ENCODE data around the gene ACSBG1.
"Not testable (repeated sequence)": the region's sequence is repeated elsewhere in the genome, so short reads cannot be mapped to it uniquely, and the experiment has no call there.

DNA sequence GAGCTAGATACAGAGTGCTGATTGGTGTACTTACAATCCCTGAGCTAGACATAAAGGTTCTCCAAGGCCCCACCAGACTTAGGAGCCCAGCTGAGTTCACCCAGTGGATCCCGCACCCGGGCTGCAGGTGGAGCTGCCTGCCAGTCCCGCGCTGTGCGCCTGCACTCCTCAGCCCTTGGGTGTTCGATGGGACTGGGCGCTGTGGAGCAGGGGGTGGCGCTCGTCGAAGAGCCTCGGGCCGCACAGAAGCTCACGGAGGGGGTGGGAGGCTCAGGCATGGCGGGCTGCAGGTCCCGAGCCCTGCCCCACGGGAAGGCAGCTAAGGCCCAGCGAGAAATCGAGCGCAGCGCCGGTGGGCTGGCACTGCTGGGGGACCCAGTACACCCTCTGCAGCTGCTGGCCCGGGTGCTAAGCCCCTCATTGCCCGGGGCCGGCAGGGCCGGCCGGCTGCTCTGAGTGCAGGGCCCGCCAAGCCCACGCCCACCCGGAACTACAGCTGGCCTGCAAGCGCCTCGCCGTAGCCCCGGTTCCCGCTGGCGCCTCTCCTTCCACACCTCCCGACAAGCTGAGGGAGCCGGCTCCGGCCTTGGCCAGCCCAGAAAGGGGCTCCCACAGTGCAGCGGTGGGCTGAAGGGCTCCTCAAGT lies 11.7 kb upstream of the ACSBG1 start:
- TF ChIP-seq, protein P1, sequence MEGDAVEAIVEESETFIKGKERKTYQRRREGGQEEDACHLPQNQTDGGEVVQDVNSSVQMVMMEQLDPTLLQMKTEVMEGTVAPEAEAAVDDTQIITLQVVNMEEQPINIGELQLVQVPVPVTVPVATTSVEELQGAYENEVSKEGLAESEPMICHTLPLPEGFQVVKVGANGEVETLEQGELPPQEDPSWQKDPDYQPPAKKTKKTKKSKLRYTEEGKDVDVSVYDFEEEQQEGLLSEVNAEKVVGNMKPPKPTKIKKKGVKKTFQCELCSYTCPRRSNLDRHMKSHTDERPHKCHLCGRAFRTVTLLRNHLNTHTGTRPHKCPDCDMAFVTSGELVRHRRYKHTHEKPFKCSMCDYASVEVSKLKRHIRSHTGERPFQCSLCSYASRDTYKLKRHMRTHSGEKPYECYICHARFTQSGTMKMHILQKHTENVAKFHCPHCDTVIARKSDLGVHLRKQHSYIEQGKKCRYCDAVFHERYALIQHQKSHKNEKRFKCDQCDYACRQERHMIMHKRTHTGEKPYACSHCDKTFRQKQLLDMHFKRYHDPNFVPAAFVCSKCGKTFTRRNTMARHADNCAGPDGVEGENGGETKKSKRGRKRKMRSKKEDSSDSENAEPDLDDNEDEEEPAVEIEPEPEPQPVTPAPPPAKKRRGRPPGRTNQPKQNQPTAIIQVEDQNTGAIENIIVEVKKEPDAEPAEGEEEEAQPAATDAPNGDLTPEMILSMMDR (IDR thresholded peaks at IDR 0.05) = not testable (repeated sequence)
- TF ChIP-seq POLR2A, POLR2AphosphoS5 (IDR thresholded peaks at IDR 0.05): not testable (repeated sequence)

Measured in transverse colon (tissue), 4 donors.